K562 (cell line): ENCODE results near the gene CTNNBL1. TPM values are rescaled to one million over a fixed set of nuclear protein-coding genes. Genes with fewer than 3 reads are reported as not detected.

ENCODE experiments used
- AFF1 ChIP-seq, 2 experiments: fragments of 450-650 bp; IDR thresholded peaks; 2 replicates each; pipeline ENCODE4 v1.6.1; 2018; ENCODE audit warnings: mild to moderate bottlenecking in 2 of 2, low read depth in 1 of 2; ENCODE audit not compliant: partially characterized antibody in 2 of 2
- HDAC2 ChIP-seq: fragments of 450-650 bp; IDR thresholded peaks from 2 replicates; pipeline ENCODE4 v1.6.1; 2016; ENCODE audit warnings: mild to moderate bottlenecking
- L3MBTL2 ChIP-seq: fragments of 450-650 bp; IDR thresholded peaks from 2 replicates; pipeline ENCODE4 v1.6.1; 2016; ENCODE audit warnings: mild to moderate bottlenecking, moderate library complexity
- NELFE ChIP-seq: IDR thresholded peaks from 2 replicates; pipeline ENCODE4 v1.6.1; 2011; ENCODE audit warnings: mild to moderate bottlenecking; ENCODE audit not compliant: insufficient read depth, insufficient read length
- NRF1 ChIP-seq, 2 experiments: fragments of 450-650 bp; IDR thresholded peaks in 1 of 2; conservative IDR thresholded peaks in 1 of 2; 2 replicates each; pipeline ENCODE4 v1.6.1; 2014; ENCODE audit warnings: mild to moderate bottlenecking in 2 of 2
- RBM25 ChIP-seq: fragments of 200-400 bp; formaldehyde crosslinking; IDR thresholded peaks from 2 replicates; pipeline ENCODE4 v1.6.1; 2018; ENCODE audit warnings: low read length, low read depth, moderate library complexity; ENCODE audit not compliant: severe bottlenecking
- REST ChIP-seq, 2 experiments: fragments of 450-650 bp; formaldehyde crosslinking in 1 of 2; IDR thresholded peaks; 2 replicates each; pipeline versions ENCODE4 v1.4.0 to v1.6.1; 2014 to 2020; ENCODE audit warnings: mild to moderate bottlenecking in 2 of 2, borderline replicate concordance in 1 of 2, low read depth in 1 of 2
- TAF1 ChIP-seq: IDR thresholded peaks from 2 replicates; pipeline ENCODE4 v1.6.1; 2011; ENCODE audit warnings: mild to moderate bottlenecking, low read length, moderate library complexity; ENCODE audit not compliant: insufficient read depth, control insufficient read depth, severe bottlenecking; ENCODE audit errors: extremely low read depth
- YY1 ChIP-seq, 3 experiments: IDR thresholded peaks; 2 replicates each; pipeline ENCODE4 v1.6.1; 2011; ENCODE audit warnings: low read length in 2 of 3, mild to moderate bottlenecking in 2 of 3, moderate library complexity in 2 of 3, borderline replicate concordance in 1 of 3, control low read depth in 1 of 3, low read depth in 1 of 3; ENCODE audit not compliant: insufficient read depth in 3 of 3, insufficient replicate concordance in 2 of 3, control insufficient read depth in 1 of 3, insufficient read length in 1 of 3; ENCODE audit errors: extremely low read depth in 1 of 3
- ZNF263 ChIP-seq: sonication (generic); formaldehyde crosslinking; IDR thresholded peaks from 2 replicates; pipeline ENCODE4 v1.8.0; 2022; ENCODE audit warnings: mild to moderate bottlenecking, missing genetic modification reagents, borderline replicate concordance
- polyA plus RNA-seq, 8 experiments: library from polyadenylated mRNA; depleted of rRNA in 4 of 8; stranded (reverse) in 5 of 8; unstranded in 3 of 8; fragments of >200 nt; fragmentation: Nextera tagmentation in 2 of 8; fragmentation: Illumina TruSeq in 1 of 8; extraction: Ambion mirVana in 2 of 8; extraction: Trizol in 1 of 8; gene quantifications; 2 replicates each; pipeline versions ENCODE4 v1.2.1 to v1.2.3, GENCODE V29; 2011 to 2014; ENCODE audit warnings: inconsistent platforms in 1 of 8, missing spikeins in 1 of 8
- total RNA-seq, 7 experiments: library from RNA; depleted of rRNA in 6 of 7; stranded (reverse); fragments of >200 nt in 6 of 7; fragmentation: Illumina TruSeq in 2 of 7; extraction: Trizol in 2 of 7; gene quantifications; 2 replicates each; pipeline versions ENCODE4 v1.2.1 to v1.2.3, GENCODE V29; 2011 to 2021; ENCODE audit warnings: low replicate concordance in 1 of 7
- TF ChIP-seq, protein P1 (sequence below): sonication (generic); formaldehyde crosslinking; IDR thresholded peaks from 2 replicates; pipeline ENCODE4 v1.8.1; 2023; ENCODE audit warnings: mild to moderate bottlenecking, missing genetic modification reagents

Gene CTNNBL1
- total and polyA plus RNA-seq, 9 of the 15 experiments (the other 6 are each of a cell fraction or from before 2014, with no cell fraction given), result 32.4 to 85.6 (median 43.6) TPM

- TF ChIP-seq AFF1 (IDR thresholded peaks at IDR 0.05; ENCODE audit: low read depth in 1 of 2, partially characterized antibody in 2 of 2) (peak in 1 of 2 experiments; percentile 30), TAF1 (no peak), L3MBTL2 (no peak), NRF1 (conservative IDR thresholded peaks at IDR 0.05 in 1 of 2, IDR thresholded peaks at IDR 0.05 in 1 of 2) (peak; percentile 37 to 38), NELFE (no peak), ZNF263 (0 out of 2 replicates have a peak, but pooled peaks have one; percentile 59), REST (IDR thresholded peaks at IDR 0.05; ENCODE audit: borderline replicate concordance) (peak; percentile 93), REST (CRISPR knock-in tag; IDR thresholded peaks at IDR 0.05; ENCODE audit: low read depth) (0 out of 2 replicates have a peak, but pooled peaks have one; percentile 83), RBM25 (peak; percentile 82), YY1 (IDR thresholded peaks at IDR 0.05; ENCODE audit: borderline replicate concordance in 1 of 3, control insufficient read depth in 1 of 3, extremely low read depth in 1 of 3, insufficient read depth in 3 of 3, insufficient read length in 1 of 3, insufficient replicate concordance in 2 of 3, low read depth in 1 of 3, low read length in 2 of 3) (peak in 1 of 3 experiments; percentile 2), HDAC2 (peak; percentile 80)
- TF ChIP-seq, protein P1, sequence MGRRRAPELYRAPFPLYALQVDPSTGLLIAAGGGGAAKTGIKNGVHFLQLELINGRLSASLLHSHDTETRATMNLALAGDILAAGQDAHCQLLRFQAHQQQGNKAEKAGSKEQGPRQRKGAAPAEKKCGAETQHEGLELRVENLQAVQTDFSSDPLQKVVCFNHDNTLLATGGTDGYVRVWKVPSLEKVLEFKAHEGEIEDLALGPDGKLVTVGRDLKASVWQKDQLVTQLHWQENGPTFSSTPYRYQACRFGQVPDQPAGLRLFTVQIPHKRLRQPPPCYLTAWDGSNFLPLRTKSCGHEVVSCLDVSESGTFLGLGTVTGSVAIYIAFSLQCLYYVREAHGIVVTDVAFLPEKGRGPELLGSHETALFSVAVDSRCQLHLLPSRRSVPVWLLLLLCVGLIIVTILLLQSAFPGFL (CRISPR knock-in tag), result no peak
Measured at GRCh38 chr20:37901654-37902503, 208.0 kb downstream of the CTNNBL1 start (continued).
